GM19397 (cell line): ENCODE results near the gene RASSF4.
A peak's percentile ranks its signal among the peaks of the same experiment; 100 is the strongest.

Experiments used
- ATAC-seq: cut with Tn5 transposase; IDR thresholded peaks from one replicate; pipeline ENCODE4 v1.9.1; 2021; ENCODE audit warnings: mild to moderate bottlenecking, moderate library complexity; ENCODE audit not compliant: unreplicated experiment

Gene RASSF4

GRCh38 chr10:44959247-44960087, at the start of gene RASSF4:
TSS of gene RASSF4 (plus strand) at chr10:44959802. CDS start at chr10:44970203, 10,401 bp downstream.
- peak; percentile 97 for ATAC-seq

- ATAC-seq: no peak
These were observed 49.7 kb upstream of the RASSF4 start for GRCh38 chr10:44909910-44910309.

DNA sequence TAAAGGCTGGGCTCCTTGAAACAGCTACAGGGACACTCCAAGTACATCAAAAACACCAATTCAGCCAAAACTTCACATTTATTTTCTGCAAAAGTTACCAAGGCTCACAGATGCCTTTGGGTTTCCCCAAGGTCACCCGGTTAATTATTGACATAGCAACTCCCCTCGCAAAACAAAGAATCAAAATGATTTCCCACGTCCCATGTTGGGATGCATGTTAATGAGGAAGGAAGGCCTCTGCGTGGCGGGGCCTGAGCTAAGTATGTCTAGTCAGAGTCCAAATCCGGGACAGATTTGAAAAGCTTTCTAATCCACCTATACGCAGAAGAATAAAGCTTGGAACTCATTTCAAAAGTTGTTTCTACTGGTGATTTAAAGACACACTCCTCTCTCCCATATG, 49.0 kb upstream of the RASSF4 start:
- ATAC-seq: no peak

DNA sequence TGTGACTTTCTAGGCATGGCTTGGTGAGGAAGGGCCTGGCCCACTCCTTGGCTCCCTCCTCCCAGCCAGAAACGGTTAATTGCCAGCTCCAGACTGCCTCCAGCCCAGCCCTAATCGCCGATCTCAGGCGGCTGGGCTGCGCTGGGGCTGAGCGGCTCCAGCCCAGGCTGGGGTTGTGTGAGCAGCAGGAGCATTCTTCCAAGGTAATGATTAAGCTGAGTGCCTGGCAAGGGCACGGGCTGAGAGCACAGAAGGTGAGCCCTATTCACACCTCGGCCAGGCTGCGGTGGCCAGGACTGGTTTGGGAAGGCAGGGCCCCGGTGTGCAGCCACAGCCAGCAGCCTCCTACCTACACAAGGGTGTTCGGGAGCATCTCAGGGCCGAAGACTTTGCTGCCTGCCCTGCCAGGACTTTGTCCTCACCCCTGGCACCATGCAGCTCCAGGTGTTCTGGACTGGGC, 48.5 kb upstream of the RASSF4 start, which contains the start of gene TMEM72:
Gene TMEM72, plus strand, starts transcription at position 257 of the 460 bp plus-strand sequence. Its CDS starts 176 bp downstream, at position 433.
- no peak for ATAC-seq

DNA sequence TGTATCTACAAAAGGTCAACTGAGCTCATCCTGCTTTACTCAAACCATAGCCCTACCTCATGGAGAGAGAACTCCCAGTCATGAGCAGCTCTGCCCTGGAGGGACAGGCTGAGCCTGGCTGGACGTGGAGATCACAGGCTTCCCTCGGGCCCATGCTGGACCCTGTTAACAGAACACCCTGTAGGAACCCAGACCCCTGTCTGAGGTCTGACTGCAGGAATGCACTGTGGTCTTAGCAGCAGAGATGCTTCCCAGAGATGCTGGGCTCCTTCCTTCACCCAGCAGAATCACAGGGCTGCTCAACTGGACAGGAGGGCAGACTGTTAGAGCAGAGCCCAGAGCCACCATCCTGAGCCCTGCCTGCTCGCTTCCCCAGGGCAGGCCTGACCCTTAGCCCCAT, 47.7 kb upstream of the RASSF4 start:
- no peak for ATAC-seq

DNA sequence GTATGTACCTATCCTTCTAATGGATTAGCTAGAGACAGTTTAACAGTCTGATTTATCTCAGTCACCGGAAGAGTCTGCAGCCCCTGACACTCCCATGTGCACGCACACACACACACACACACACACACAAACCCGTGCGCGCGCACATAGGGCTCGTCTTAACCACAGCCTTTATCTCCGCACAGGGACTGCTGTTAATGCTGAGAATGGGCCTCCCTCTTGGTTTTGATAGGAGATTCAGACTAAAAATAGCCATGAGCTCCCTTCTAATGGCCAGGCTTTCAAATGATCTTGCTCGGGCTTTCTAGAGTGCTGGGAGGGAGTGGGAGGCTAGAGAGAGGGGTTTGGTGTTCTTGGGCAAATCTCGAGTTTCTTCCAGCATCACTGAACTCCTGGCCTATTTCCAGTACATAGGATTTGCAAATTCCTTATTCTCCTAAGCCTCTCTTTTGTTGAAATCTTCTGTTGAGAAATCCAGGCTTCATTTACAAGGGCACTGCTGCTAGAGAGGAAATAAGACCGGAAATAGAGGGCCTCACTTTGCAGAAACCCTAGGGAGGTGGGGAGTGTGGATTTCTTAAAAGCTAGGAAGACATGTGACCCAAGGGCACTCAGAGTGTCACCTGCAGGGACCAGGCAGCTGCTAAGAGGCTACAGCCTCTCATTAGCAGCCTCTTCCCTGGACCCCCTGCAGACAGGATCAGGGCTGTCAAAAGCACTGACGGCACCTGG, 46.1 kb upstream of the RASSF4 start:
- no peak for ATAC-seq

DNA sequence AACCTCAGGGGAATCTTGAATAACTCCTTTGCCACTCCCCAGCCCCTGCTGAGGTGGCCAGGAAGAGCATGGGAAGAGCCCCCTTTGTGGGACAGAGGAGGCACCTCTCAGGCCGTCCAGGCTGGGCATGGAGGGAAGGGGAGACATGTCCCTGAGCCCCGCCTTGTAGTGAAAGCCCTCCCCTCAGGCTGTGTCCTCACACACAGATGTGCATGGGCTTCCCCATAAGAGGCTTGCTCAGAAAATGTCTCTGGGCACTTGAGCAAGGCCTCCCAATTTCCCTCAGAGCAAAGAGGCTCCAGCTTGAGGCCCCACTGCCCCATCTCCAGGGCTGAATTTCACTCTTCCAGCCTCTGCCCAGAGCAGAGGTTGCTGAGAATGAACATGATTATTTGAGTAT, 44.7 kb upstream of the RASSF4 start:
- ATAC-seq: no peak

GRCh38 chr10:44916429-44916828, 43.2 kb upstream of the RASSF4 start:
- ATAC-seq: no peak

GRCh38 chr10:44917848-44918247, 41.8 kb upstream of the RASSF4 start:
- ATAC-seq: no peak

GRCh38 chr10:44920252-44920651, 39.4 kb upstream of the RASSF4 start:
- ATAC-seq: no peak

GRCh38 chr10:44921061-44921460, 38.5 kb upstream of the RASSF4 start:
- ATAC-seq: no peak

DNA sequence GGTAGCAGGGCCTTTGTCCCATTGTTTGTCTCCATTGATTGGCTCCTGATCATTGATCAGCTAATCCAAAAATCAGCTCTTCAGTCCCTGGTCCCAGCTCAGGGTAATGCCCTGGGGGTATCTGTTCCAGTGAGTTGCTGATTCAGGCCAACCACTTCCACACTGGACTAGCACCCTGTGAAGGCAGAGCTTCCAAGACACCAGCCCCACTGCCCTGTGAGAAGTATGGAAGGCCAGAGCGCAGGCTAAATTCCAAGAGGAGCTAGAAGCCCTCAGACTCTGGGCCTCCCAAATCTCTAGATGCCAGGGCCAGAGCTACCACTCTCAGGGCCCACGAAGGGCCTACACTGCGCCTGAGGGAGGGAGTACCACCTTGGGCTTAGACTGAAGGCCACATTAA, 38.1 kb upstream of the RASSF4 start:
- ATAC-seq: no peak

DNA sequence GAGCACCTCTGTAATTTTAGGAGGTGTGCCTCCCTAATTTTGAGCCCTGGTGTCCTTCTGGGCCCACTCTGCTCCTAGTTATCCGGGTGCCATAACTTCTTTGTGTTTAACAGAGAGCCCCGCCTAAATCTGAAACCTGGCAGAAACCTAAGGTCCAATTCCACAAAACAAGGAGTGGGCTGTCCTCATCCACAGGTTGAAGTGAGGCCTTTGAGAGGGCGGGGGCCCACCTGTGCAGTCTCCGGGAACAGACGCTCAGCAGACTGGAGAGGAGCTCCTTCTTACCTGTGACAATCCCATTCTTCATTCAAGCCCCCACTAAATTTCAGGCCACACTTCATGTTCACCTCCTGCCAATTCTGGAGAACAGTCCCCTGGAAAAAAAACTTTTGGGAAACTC, 37.6 kb upstream of the RASSF4 start:
- ATAC-seq: no peak

- ATAC-seq: no peak
These were observed 36.6 kb upstream of the RASSF4 start for GRCh38 chr10:44922796-44923545.

- ATAC-seq: no peak
These were observed 36.0 kb upstream of the RASSF4 start for GRCh38 chr10:44923611-44924010.

- ATAC-seq: no peak
These were observed 35.2 kb upstream of the RASSF4 start for GRCh38 chr10:44924261-44925040.

DNA sequence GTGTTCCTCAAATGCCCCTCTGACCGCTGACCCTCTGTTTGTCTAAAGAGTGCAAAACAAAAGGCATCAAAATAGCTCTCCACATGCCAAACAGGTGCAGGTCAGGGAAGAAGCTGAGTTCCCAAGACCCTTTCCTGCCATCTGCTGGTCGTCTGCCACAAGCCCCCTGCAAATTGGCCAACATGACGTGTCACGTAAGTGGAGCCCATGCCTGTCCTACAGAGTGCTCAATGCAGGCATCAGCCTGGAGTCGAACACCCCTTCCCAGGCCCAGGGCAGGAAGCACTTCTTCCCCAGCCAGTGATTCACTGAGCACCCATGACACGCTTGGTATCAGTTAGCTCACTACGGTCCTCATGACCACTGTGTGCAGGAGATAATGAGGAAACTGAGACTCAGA, 34.4 kb upstream of the RASSF4 start:
- ATAC-seq: no peak

DNA sequence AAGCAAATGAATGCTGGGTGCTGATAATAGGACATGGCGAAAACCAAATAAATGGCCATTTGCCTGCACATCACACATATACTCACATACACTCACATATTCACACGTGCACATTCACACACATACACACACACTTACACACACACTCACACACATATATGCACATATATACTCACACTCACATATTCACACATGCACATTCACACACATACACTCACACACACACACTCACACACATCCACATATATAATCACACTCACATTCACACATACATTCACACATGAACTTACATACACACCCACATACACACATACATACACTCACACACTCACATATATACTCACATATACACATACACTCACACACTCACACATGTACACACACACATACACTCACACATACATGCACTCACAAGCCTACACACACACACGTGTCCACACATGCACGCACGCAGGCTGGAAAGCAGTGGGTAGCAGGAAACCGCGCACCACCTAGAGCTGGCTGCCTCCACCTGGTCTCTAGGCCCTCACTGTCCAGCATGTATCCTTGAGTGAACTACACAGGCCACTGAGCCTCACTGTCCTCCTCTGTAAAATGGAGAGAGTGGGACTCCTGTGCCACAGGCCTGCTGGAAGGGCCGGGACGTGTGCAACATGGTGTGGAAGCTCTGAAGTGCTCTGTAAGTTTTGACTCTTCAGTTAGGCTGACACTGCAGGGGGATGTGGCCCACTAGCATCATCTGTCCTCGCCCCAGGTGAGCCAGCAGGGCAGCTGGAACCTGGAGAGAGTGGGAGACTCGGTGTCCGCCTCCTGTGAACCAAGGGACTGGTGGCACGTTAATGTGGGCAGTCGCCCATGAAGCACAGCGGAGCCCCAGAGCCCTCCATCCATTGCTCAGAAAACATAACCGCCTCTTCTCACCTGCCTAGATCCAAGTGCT, 33.5 kb upstream of the RASSF4 start:
- ATAC-seq: no peak

GRCh38 chr10:44926751-44927351, 32.8 kb upstream of the RASSF4 start:
- no peak for ATAC-seq
